ENCODE measurements around the gene SIRPG. TPM values are rescaled to one million over a fixed set of nuclear protein-coding genes. Genes with fewer than 3 reads are reported as not detected.
"Not testable (repeated sequence)": the region's sequence is repeated elsewhere in the genome, so short reads cannot be mapped to it uniquely, and the experiment has no call there.

The SIRPG gene
- total RNA-seq, 1 experiment from 2014 or later = not detected

GRCh38 chr20:1618954-1619540, 38.5 kb downstream of the SIRPG start:
- H3K79me2 ChIP-seq (ENCODE audit: low read length) = no peaks in the 10 kb centered on the region
- H3K27ac ChIP-seq (ENCODE audit: low read length) = no peak overlapping the region
- no peak overlapping the region for H3K4me2 ChIP-seq (ENCODE audit: low read depth, low read length, poor library complexity, severe bottlenecking)
- no peaks in the 10 kb centered on the region for H3K27me3 ChIP-seq (ENCODE audit: low read length)
- peaks cover 8% of the 10 kb centered on the region for H3K4me1 ChIP-seq (ENCODE audit: low read length)
- H3K9ac ChIP-seq (ENCODE audit: low read length) = no peak overlapping the region
- no peaks in the 10 kb centered on the region for H3K36me3 ChIP-seq (ENCODE audit: insufficient read depth, low read length)
- H3K4me3 ChIP-seq (ENCODE audit: low read length) = no peak overlapping the region
- H2AFZ ChIP-seq (ENCODE audit: low read length) = no peak overlapping the region
- no peak for DNase-seq
- H4K20me1 ChIP-seq (ENCODE audit: insufficient read depth, low read depth, low read length) = no peaks in the 10 kb centered on the region
- H3K9me2 ChIP-seq (replicated peaks; ENCODE audit: insufficient read depth, low read length) = no peaks in the 10 kb centered on the region
- H3K9me3 ChIP-seq (ENCODE audit: low read length) = no peaks in the 10 kb centered on the region

DNA sequence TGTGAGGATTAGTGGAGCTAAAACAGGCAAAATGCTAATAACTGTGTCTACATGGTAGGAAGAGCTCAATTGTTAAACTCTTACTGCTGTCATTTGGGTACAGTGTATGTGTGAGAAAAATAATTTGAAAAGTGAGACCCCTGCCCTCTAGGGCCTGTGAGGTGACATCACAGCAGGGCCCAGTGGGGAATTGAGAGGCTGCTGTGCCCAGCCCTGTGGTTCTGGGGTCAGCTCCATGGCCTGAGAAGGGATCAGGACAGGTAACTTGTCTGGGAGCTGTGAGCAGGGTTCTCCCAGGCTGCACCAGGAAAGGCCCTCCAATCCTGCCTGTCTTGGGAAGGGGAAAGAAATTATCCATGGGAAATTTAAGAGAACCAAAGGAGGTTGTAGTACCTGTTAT, 39.1 kb downstream of the SIRPG start:
- H3K27me3 ChIP-seq (ENCODE audit: low read length) = no peaks in the 10 kb centered on the region
- H2AFZ ChIP-seq (ENCODE audit: low read length) = no peak overlapping the region
- H3K36me3 ChIP-seq (ENCODE audit: insufficient read depth, low read length) = no peaks in the 10 kb centered on the region

GRCh38 chr20:1616858-1617434, 40.6 kb downstream of the SIRPG start:
- no peak for DNase-seq
- Histone ChIP-seq H3K4me1 (ENCODE audit: low read length) (peaks cover 8% of the 10 kb centered on the region), H3K79me2 (ENCODE audit: low read length) (no peaks in the 10 kb centered on the region), H3K9me3 (ENCODE audit: low read length) (no peaks in the 10 kb centered on the region), H3K9ac (ENCODE audit: low read length) (no peak overlapping the region), H3K4me2 (ENCODE audit: low read depth, low read length, poor library complexity, severe bottlenecking) (no peak overlapping the region), H3K36me3 (ENCODE audit: insufficient read depth, low read length) (no peaks in the 10 kb centered on the region), H3K9me2 (replicated peaks; ENCODE audit: insufficient read depth, low read length) (no peaks in the 10 kb centered on the region), H2AFZ (ENCODE audit: low read length) (no peak overlapping the region), H4K20me1 (ENCODE audit: insufficient read depth, low read depth, low read length) (no peaks in the 10 kb centered on the region), H3K27ac (ENCODE audit: low read length) (no peak overlapping the region), H3K27me3 (ENCODE audit: low read length) (no peaks in the 10 kb centered on the region), H3K4me3 (ENCODE audit: low read length) (no peak overlapping the region)

More for the DNA sequence above, 39.1 kb downstream of the SIRPG start:
- Histone ChIP-seq H3K9me2 (replicated peaks; ENCODE audit: insufficient read depth, low read length) (no peaks in the 10 kb centered on the region), H4K20me1 (ENCODE audit: insufficient read depth, low read depth, low read length) (no peaks in the 10 kb centered on the region), H3K4me3 (ENCODE audit: low read length) (no peak overlapping the region), H3K4me1 (ENCODE audit: low read length) (peaks cover 8% of the 10 kb centered on the region), H3K27ac (ENCODE audit: low read length) (no peak overlapping the region), H3K79me2 (ENCODE audit: low read length) (no peaks in the 10 kb centered on the region), H3K9me3 (ENCODE audit: low read length) (no peaks in the 10 kb centered on the region), H3K9ac (ENCODE audit: low read length) (no peak overlapping the region), H3K4me2 (ENCODE audit: low read depth, low read length, poor library complexity, severe bottlenecking) (no peak overlapping the region)
- no peak for DNase-seq

DNA sequence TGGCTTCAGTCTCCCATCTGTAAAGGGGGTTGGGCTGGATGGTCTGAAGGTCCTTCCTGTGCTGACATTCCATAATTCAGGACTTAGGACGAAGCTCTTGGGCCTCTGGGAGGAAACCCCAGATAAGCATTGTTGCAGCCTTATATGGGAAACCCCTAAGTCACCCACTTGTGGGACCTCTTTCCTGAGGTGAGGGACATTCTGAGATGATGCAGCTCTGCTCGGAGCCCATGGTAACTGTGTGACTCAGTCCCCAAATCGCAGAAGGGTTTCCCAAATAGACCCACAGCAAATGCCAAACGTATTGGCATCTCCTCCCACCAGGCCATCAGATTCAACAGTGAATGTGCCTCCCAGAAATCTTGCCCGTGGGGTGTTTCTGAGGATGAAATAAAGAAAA, 47.2 kb downstream of the SIRPG start:
- H3K36me3 ChIP-seq (ENCODE audit: insufficient read depth, low read length); H3K4me1 ChIP-seq (ENCODE audit: low read length); H3K4me2 ChIP-seq (ENCODE audit: low read depth, low read length, poor library complexity, severe bottlenecking); H3K9me2 ChIP-seq (replicated peaks; ENCODE audit: insufficient read depth, low read length); H3K9me3 ChIP-seq (ENCODE audit: low read length); H3K79me2 ChIP-seq (ENCODE audit: low read length); H3K9ac ChIP-seq (ENCODE audit: low read length); DNase-seq; H3K27ac ChIP-seq (ENCODE audit: low read length); H2AFZ ChIP-seq (ENCODE audit: low read length); H3K27me3 ChIP-seq (ENCODE audit: low read length); H4K20me1 ChIP-seq (ENCODE audit: insufficient read depth, low read depth, low read length); H3K4me3 ChIP-seq (ENCODE audit: low read length): not testable (repeated sequence)

GRCh38 chr20:1608678-1609347, 48.8 kb downstream of the SIRPG start:
- not testable (repeated sequence) for H3K4me2 ChIP-seq (ENCODE audit: low read depth, low read length, poor library complexity, severe bottlenecking); H3K36me3 ChIP-seq (ENCODE audit: insufficient read depth, low read length); H3K27ac ChIP-seq (ENCODE audit: low read length); H3K4me1 ChIP-seq (ENCODE audit: low read length); H3K4me3 ChIP-seq (ENCODE audit: low read length); H2AFZ ChIP-seq (ENCODE audit: low read length); DNase-seq; H3K27me3 ChIP-seq (ENCODE audit: low read length); H3K9me2 ChIP-seq (replicated peaks; ENCODE audit: insufficient read depth, low read length); H3K79me2 ChIP-seq (ENCODE audit: low read length); H3K9me3 ChIP-seq (ENCODE audit: low read length); H3K9ac ChIP-seq (ENCODE audit: low read length); H4K20me1 ChIP-seq (ENCODE audit: insufficient read depth, low read depth, low read length)

- Histone ChIP-seq H3K4me3 (ENCODE audit: low read length) (no peak overlapping the region), H3K27ac (ENCODE audit: low read length) (no peak overlapping the region), H3K9me2 (replicated peaks; ENCODE audit: insufficient read depth, low read length) (no peaks in the 10 kb centered on the region), H3K4me2 (ENCODE audit: low read depth, low read length, poor library complexity, severe bottlenecking) (no peak overlapping the region), H3K36me3 (ENCODE audit: insufficient read depth, low read length) (no peaks in the 10 kb centered on the region), H4K20me1 (ENCODE audit: insufficient read depth, low read depth, low read length) (no peaks in the 10 kb centered on the region), H3K4me1 (ENCODE audit: low read length) (no peaks in the 10 kb centered on the region), H3K79me2 (ENCODE audit: low read length) (no peaks in the 10 kb centered on the region), H3K9ac (ENCODE audit: low read length) (no peak overlapping the region), H3K9me3 (ENCODE audit: low read length) (no peaks in the 10 kb centered on the region), H3K27me3 (ENCODE audit: low read length) (no peaks in the 10 kb centered on the region), H2AFZ (ENCODE audit: low read length) (no peak overlapping the region)
- DNase-seq = no peak
Observed at GRCh38 chr20:1600736-1601135, 56.8 kb downstream of the SIRPG start.

DNA sequence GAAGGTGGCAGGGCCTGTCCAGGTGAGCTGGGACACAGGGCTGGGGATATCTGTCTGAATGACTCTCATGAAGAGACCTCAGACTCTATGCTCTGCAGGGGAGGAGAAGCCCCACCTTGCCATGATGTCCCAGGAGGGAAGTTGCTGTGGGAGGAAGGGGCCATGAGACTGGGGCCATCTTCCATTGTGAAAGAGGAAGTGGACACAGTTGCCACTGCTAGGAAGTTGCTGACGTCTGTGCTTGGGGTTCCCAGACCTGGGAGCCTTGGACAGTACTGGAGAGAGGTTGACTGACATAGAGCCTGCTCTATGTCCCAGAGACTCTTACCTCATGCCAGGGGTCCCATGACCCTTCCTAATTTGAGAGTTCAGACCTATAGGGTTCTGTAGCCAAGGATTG, 62.2 kb downstream of the SIRPG start:
- H3K4me2 ChIP-seq (ENCODE audit: low read depth, low read length, poor library complexity, severe bottlenecking) = no peak overlapping the region
- H3K27me3 ChIP-seq (ENCODE audit: low read length) = no peaks in the 10 kb centered on the region
- no peak overlapping the region for H2AFZ ChIP-seq (ENCODE audit: low read length)
- H3K9me3 ChIP-seq (ENCODE audit: low read length) = no peaks in the 10 kb centered on the region
- H3K79me2 ChIP-seq (ENCODE audit: low read length) = no peaks in the 10 kb centered on the region
- H3K36me3 ChIP-seq (ENCODE audit: insufficient read depth, low read length) = no peaks in the 10 kb centered on the region
- no peaks in the 10 kb centered on the region for H4K20me1 ChIP-seq (ENCODE audit: insufficient read depth, low read depth, low read length)
- H3K9me2 ChIP-seq (replicated peaks; ENCODE audit: insufficient read depth, low read length) = no peaks in the 10 kb centered on the region
- no peak for DNase-seq
- no peak overlapping the region for H3K27ac ChIP-seq (ENCODE audit: low read length)
- H3K9ac ChIP-seq (ENCODE audit: low read length) = no peak overlapping the region
- H3K4me1 ChIP-seq (ENCODE audit: low read length) = no peaks in the 10 kb centered on the region
- no peak overlapping the region for H3K4me3 ChIP-seq (ENCODE audit: low read length)

DNA sequence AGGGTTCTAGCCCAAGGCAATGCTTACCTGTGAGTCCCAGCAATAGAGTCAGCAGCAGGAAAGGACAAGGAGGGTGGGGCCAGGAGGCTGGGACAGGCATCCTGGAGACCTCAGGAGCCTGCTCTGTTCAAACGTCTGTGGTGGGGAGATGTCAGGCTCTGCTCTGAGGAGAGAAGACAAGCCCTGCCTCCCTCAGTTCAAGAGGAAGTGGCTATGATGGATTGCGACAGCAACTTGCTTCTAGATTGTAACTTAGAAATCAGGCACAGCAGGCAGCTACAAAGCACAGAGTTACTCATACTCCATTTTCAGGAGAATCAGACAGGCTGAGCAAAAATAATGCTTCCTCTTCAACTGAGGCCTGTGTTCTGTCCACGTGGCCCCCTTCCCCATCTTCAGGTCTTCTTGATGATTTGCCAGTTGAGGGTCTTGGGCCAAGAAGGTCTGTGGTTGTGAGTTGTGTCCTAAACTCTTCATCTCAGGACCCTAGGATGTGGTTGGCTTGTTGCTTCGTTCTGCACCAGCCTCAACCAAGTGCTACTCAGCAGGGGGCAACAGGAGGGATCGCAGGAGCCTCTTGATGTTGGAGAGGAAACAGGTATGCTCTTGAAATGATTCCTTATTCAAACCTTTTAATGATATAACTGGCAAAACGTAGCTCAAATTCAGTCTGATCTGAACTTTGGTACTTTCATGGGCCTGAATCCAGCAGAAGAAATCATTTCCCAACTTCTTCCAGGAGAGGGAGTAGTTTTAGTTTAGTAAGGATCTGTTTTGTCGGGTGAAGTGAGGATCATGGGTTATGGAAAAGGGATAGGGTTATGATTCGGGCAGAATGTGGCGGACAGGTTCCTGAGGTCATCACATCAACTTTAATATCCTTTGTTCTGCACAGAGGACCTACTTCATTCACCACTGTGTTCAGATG, 68.8 kb downstream of the SIRPG start:
- H3K4me2 ChIP-seq (ENCODE audit: low read depth, low read length, poor library complexity, severe bottlenecking) = no peak overlapping the region
- H2AFZ ChIP-seq (ENCODE audit: low read length) = no peak overlapping the region
- no peak overlapping the region for H3K4me3 ChIP-seq (ENCODE audit: low read length)
- no peak for DNase-seq
- H3K36me3 ChIP-seq (ENCODE audit: insufficient read depth, low read length) = no peaks in the 10 kb centered on the region
- no peaks in the 10 kb centered on the region for H3K9me3 ChIP-seq (ENCODE audit: low read length)
- no peaks in the 10 kb centered on the region for H4K20me1 ChIP-seq (ENCODE audit: insufficient read depth, low read depth, low read length)
- H3K27me3 ChIP-seq (ENCODE audit: low read length) = no peaks in the 10 kb centered on the region
- H3K79me2 ChIP-seq (ENCODE audit: low read length) = no peaks in the 10 kb centered on the region
- H3K4me1 ChIP-seq (ENCODE audit: low read length) = no peaks in the 10 kb centered on the region
- no peak overlapping the region for H3K27ac ChIP-seq (ENCODE audit: low read length)
- no peak overlapping the region for H3K9ac ChIP-seq (ENCODE audit: low read length)
- H3K9me2 ChIP-seq (replicated peaks; ENCODE audit: insufficient read depth, low read length) = no peaks in the 10 kb centered on the region
